ENCODE results near the gene DOCK1.

Gene DOCK1

DNA sequence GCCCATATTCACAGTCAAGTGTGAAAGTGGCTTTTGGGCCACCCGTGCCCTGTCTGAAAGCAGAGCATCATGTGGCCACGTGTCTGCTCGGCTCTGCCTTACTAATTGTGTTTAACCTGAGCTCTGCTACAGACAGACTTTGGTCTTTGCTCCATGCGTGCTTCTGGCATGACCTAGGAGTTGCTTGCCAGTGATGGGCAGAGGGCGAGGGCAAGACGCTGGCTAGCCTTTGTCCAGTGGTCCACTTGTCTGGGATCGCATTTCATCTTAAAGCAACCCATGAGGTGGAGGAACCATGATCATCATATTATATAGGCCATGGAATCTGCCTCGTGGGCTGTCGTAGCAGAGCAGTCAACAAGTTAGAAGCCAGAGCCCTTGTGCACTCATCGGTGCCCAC, 414.5 kb downstream of the DOCK1 start:
- DNase-seq = no peak

DNA sequence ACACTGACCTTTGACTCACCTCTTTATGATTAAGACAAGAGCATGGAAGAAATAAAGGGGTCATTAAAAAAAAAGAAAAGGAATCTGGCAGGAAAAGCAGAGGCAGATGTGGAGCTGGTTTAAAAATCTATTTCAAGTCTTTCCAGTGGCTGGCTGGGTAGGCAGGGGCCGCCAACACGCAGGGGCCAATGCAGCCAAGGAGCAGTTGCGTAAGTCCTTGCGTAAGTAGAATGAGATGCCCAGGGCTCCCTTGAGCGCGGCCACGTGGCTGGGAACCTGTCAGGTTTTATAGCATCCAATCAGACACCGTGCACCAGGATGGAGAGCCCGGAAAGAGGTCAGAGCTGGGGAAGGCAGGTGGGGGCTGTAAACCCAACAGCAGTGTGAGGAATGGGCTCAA, 414.9 kb downstream of the DOCK1 start:
- no peak for DNase-seq

DNA sequence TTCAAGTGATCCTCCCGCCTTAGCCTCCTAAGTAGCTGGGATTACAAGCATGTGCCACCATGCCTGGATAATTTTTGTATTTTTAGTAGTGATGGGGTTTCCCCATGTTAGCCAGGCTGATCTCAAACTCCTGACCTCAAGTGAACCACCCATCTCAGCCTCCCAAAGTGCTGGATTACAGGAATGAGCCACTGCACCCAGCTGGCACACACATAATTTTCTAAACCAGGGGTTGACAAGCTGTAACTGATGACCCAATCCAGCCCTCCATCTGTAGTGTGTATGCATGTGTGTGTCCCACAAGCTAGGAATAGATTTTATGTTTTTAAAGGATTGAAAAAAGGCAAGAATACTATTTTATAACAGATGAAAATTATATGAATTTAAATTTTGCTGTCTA, 417.1 kb downstream of the DOCK1 start:
- DNase-seq = no peak

DNA sequence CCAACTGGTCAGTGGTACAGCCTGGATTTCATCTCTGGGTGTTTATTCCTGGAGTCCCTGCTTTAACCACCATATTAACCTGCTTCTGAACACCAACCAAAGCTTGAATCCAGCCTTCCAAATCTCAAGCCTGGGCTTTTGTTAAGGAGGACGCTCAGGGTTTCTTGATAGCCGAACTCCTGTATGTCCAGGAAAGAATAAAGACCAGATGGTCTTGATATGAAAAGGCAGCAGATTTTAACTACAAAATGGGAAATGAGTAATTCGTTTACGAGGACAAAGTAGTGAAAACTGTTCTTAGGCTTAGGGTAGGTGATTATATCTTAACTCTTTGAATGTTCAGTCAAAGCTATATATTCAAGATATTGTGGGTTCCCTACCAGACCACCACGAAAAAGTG, 420.3 kb downstream of the DOCK1 start:
- DNase-seq = no peak

DNA sequence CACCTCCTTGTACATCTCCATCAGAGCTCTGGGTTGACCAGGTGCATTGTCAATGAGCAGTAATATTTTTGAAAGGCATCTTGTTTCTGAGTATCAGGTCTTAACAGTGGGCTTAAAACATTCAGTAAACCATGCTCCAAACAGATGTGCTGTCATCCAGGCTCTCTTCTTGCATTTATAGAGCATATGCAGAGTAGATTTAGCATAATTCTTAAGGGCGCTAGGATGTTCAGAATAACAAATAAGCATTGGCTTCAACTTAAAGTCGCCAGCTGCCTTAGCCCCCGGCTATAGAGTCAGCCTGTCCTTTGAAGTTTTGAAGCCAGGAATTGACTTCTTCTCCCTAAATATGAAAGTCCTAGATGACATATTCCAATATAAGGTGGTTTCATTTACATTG, 421.7 kb downstream of the DOCK1 start:
- DNase-seq = no peak

DNA sequence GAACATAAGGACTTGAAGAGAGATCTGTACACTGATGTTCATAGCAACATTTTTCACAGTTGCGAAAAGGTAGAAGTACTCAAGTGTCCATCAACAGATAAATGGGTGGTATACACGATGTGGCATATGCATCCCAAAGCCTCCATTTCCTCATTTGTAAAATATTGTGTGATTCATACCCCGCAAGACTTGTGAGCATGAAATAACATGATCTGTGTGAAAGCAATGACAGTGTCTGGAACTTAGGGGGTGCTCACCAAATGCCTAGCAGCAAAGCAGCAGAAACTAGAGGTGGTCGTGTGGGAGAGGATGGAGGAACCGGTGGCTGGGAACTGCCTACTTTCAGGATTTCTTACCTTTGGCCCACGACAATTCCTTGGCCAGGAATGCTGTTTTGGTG, 426.5 kb downstream of the DOCK1 start:
- DNase-seq = no peak

DNA sequence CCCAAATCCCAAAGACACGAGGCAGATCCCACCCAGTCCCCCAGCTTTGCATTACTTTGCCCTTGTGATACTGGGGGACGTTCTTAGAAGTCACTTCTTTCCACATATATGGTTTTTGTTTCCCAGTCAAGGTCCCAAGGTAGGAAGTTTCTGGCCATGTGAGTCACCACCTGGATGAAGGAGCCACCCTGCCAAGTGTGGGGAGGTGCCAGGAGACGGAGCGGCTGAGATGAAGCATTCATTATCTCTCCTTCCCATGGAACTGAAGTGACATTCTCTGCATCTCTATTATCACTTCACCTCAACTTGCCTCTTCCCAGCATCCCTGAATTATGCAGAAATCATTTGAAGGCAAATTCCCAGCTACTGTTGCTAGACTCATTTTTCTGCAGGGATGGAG, 427.4 kb downstream of the DOCK1 start:
- no peak for DNase-seq

DNA sequence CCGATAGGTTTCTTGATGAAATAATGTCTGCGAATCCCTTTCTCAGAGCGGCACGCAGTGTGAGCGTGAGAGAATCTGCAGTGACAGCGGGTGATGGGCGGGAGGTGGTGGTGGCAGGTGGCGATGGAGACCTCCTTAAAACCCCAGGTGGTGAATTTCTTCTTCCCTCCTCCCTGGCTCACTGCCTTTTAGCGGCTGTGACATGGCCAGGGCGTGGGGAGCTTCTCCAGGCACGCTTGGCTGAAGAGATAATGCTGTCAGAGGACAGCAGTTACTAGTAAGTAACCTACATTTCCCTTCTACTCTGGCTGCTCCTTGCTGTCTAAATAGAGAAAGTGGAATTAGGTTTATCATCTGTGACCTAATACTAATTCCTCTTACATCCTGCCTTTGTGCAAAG, 432.6 kb downstream of the DOCK1 start:
- no peak for DNase-seq

DNA sequence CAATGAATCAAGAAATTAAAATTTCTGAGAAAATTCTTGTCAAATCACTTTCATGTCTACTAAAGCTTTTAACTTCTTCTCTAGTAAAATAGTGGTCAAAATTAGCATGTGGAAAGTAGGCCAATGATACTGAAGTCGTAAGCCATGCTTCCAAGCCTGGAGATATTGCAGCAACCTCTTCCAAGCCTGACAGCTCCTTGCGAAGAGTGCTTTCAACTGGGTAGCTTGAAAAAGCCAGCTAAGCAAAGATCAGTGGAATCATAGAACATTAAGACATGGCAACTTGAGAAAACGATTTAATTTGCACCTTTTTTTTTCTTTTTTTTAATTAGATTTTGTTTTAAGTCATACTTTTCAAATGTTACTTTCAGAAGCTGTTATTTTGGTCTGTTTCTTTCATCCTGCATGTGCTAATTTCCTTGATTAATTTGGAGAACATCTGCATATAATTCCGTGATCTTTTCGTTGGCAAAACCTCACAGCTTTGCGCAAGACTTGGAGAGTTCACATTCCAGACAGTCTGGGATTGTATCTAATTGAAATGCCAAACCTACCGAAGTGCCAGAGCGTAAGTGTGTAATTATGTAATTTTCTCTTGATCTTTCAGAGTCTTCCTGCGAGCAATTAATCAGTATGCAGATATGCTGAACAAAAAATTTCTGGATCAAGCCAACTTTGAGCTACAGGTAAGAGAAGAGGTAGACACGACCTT, 433.3 kb downstream of the DOCK1 start:
- DNase-seq = no peak

DNA sequence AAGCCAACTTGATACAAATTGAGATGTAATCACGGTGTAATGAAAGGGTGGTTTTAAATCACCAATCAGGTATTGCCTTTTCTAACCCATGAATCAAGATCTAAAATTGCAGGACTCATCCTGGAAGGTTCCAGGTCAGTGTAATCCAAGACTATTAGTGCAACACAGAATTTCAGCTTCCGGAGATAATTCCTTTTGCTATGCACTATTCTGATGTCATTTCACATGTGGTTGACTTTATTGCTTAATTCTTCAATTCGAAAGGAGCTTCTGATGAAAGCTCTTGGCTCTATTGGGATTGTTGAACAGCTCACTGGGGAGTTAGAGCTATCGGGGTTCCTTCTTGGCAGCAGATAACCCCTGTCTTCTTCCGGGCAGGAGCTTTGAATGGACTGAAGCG, 438.6 kb downstream of the DOCK1 start:
- no peak for DNase-seq

DNA sequence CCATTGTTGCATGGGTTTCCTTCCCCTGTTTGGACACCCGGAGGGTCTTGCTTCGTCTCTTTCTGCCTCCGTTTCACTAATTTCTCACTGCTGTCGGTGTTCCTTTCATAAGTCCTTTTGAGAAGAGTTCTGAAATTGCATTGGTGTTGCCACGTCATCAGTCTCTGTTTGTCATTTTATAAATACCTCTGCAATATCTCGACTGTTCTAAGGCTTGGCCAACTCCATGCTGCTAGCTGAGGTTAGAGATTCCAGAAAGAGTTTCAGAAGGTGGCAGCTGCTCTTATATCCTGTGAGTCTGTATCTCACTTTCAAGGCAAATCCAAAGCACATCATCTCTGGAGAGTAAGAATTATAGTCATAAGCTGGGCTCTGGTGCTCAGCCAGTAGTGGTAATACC, 439.1 kb downstream of the DOCK1 start:
- no peak for DNase-seq

DNA sequence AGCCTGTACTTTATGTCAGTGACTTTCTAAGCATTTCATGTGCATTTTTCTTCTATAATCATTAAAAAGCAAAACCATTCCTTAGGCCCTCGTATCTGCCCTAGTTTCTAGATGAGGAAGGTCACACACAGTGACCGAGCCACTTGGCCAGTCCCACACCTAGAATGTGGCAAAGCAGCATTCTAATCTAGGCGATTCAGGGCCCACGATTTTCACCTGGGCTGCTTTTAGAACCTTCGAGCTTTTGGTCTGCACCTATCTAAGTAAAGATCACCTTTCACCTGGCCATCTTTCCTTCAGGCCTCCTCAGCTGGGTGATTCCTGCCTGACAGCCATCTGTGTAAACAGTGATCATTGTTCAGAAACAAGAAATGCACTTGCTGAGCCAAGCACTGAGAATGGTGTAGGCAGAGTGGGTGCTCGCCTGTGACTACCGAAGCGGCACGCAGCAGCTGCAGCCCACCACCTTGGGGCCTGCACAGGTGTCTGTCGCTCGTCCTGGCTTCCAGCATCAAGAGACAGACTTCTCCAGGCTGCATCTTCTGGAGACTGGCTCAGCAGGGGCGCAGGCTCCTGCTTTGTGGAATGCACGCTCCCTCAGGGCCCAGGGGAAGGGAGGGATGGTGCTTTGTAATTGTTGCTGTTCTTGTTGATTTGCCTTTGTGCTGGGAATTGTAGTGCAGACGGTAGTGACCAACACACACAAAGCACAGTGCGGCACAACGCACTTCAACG, 440.2 kb downstream of the DOCK1 start:
- no peak for DNase-seq

DNA sequence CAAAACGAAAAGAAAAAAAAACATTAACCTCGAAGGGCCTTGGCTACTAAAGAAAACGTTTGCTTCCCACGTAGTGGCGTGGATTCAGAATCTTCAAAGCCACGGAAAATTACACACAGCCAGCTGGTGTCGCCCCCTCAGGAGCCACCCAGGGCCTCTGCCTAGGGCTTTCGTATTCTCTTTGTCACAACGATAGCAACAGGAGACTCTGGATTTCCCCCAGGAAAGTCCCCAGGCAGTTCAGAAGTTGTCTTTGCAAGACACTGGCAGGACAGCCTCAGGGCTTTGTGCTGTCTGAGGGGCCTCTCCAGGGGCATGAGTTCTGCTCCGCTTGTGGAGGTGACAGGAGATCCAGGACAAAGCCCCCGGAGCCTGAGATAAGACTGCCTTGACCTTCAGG, 441.4 kb downstream of the DOCK1 start:
- DNase-seq = no peak

DNA sequence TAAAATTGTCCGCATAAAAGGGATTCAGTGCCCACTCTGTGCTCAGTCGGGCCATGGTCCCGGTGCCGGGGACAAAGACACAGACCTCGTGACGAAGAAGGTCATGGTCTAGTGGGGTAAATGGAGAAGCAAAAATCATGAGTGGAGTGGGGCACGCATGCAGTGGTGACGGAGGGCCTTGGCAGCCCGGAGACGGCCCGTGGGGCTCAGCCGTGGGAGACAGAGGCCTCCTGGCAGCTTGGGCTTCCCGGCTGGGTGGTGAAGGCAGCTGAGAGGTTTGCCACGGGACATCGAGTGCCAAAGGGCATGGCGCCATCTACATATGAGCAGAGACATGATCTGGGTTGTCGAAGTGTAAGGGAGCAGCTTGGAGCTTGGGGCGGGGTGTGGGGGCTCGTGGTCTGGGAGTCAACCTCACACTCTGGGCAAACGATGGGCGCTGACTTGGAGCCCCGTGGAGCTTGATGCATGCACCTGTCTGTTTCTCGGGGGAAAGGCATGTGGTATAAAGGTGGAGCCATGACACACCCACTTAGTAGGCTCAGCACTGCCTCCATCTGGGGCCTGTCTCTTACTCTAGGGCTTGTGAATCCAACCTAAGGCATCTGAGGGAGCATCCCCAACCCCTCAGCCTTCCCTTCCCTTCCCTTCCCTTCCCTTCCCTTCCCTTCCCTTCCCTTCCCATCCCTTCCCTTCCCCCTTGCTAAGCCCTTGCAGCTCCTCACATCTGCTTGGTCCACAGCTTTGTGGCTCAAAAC, 442.2 kb downstream of the DOCK1 start:
- DNase-seq = no peak

DNA sequence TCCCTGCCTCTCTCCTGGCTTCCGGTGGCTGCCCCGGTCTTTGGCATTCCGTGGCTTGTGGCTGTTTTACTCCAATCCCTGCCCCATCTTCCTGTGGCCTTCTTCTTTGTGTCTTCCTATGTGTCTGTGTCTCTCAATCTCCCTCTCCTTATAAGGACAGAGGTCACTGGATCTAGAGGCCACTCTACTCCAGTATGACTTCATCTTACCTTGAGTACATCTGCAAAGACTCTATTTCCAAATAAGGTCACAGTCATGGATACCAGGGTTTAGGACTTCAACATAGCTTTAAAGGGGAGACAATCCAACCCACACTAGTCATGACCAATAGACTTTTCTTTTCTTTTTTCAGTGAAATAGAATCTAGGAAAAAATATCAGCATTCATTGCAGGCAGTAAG, 444.5 kb downstream of the DOCK1 start:
- no peak for DNase-seq

DNA sequence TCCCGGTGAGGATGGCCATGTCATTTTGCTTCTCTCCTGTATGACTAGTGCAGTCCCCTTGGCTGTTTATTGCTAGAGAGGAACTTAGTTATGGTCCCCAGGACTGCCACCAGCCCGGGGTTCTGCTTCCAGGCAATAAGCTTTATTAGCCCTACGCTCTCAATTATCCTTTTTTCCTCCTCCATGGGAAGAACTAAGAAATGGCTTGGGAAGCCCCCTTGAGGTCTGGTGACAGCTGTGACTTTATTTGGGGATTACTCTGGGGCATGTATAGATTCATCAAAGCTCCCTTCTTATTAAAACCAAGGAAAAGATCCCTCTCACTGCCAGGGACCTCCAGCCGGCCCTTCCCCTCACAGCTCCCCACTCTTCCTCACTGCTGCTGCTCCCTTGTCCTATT, 446.3 kb downstream of the DOCK1 start:
- no peak for DNase-seq

DNA sequence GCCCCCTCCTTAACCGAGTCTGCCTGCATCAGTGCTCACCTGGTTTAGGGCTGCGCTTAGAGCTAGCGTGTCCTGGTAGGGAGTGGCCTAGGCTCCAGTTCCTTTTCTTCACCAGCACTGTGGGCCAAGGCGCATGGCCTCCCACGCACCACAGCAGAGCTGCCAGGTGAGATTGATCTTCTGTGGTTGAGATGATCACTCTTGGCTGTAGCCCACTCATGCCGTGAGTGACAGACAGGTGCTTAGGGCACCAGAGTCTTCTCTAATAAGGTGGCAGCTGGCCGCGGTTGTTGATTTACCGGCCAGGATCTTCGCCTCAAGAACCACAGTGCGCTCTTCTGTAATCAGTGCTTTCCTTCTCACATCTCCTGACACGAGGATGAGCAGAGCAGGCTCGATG, 448.3 kb downstream of the DOCK1 start:
- DNase-seq = no peak

DNA sequence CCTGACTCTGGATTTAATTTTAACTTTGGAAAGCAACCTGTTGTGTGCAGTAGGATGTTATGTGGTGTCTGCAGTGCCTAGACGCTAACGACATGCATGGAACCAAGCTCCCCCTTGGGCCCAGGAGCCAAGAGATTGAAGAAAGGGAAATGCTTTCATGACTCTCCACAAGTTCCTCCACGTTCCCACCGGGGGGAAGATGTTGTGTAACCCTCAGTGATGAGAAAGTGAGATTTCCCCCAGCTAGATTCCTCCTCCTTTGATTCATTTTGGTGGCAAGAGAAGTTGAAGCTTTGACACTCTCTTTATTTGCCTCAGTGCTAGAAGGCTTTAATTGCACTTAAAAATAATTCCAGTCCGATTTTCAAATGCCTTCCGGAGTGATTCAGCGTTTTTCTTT, 449.0 kb downstream of the DOCK1 start:
- DNase-seq = no peak

DNA sequence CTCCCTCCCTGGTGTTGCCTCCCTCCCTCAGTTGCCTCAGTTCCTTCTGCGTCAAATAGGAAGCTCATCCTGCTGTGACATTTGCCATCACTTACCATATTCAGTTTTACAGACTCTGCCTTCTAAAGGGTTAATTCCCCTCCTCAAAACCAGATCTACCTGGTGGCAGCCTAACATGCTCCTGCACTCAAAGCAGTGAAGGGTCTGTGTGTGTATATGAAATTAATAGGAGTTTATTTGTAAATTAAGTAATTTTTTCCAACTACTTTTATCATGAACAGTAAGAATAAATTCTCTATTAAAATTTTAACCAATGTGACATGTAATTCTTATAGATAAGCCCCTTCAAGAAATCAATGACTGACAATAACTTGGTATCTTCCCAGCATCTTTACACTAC, 449.8 kb downstream of the DOCK1 start:
- no peak for DNase-seq

DNA sequence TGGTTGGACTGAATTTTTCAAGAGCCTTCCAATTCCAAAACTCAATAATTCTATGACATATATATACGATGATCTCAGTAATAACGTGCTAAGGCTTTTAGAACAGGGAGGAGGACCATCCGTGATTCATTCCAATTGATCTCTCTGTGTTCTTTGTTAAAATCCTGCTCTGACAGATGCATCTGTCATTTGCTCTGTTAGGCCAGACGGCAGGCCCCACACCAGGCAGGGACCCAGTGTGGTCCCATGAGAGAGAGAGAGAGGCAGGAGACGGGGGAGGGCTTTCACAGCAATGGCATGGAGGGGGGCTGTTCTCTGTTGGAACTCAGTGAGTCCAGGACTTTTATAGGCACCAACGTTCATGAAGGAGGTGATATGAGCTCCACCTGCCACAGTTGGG, 451.1 kb downstream of the DOCK1 start:
- DNase-seq = no peak

DNA sequence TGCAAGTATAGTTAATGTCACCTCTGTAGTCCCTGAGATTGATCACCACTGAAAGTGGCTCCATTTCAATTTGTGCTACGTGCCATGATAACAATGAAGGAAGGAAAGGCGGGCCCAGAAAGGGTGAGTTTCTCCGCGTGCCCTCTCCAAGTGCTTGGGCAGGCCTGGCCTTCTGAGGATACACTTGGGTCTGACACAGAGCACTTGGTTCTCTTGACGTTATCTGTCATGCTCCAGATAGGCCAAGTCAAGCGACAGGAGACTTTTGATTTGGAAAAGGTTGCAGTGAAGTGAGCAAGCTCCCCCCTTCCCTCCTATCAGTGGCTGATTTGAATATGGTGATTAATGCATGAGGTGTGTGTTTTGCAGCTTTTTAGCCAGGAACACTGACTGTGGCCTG, 452.0 kb downstream of the DOCK1 start:
- DNase-seq = no peak

DNA sequence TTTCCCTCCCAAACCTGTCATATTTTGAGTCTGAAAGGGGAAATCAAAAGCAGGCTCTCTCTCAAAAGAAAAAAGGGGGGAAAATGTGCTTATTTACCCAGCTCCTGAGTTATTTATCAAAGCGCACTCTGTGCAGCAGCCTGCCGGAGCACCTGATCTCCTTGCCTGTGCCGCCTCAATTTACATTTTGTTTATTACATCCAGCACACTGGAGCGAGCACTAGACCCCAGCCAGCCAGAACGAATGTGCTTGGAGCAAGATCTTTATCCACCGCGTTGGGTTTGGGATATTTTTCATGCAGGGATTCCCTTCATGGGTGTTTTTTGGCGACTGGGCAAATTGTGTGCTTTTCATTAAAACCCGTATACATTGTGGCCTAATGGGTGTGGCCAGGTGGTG, 453.1 kb downstream of the DOCK1 start:
- no peak for DNase-seq

DNA sequence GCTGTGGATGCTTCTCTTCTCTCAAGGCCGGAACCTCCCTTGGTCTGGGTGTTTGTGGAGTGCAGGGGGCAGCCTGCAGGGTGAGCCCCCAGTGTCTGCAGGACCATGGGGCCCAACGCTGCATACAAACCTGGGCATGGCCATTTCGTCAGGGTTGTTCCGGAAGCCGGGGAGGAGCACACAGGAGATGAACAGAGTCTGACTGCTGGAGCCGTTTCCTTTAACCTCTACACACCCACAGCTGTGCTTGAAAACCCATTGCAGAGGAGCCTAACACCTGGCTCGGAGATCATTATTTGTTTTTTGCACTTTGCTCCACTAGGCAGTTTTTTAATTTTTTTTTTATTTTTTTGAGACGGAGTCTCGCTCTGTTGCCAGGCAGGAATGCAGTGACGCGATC, 458.8 kb downstream of the DOCK1 start:
- no peak for DNase-seq

DNA sequence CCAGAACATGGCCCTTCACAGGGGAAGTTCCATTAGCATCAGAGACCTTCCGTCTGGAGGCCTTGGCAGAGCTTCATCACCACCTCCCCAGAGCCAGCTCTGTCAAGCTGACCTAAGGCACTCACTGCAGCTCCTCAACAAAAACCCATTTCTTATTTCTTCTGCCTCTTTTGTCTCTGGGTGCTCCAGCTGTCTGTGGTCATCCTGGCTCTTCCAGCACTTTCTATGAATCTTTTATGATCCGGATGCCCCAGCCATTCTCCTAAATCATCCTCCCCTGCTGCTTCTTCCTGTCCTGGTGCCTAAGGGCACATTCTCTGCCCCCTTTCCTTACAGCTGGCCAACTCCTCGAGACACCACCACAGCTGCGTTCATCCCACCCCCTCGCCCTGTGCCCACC, 462.9 kb downstream of the DOCK1 start:
- no peak for DNase-seq
